OCI-LY7 (cell line): ENCODE results near the gene KRTAP10-8.

Experiments
- CTCF ChIP-seq: fragments of 200-600 bp; sonication (generic); conservative IDR thresholded peaks from 2 replicates; pipeline ENCODE4 v1.5.1; 2014; ENCODE audit warnings: mild to moderate bottlenecking, antibody characterized with exemption, low read length, moderate library complexity, mixed read lengths
- EZH2phosphoT487 ChIP-seq: fragments of 200-600 bp; sonication (generic); IDR thresholded peaks from 2 replicates; pipeline ENCODE4 v1.6.1; 2018; ENCODE audit warnings: low read depth, borderline replicate concordance, mild to moderate bottlenecking, mixed run types, antibody characterized with exemption, low read length, moderate library complexity, mixed read lengths

- TF ChIP-seq CTCF = no peak
- no peak for TF ChIP-seq EZH2phosphoT487
Observed at GRCh38 chr21:44566403-44566802, 45.5 kb upstream of the KRTAP10-8 start.
